Hematopoietic multipotent progenitor cell treated with erythropoietin and hydrocortisone succinate and interleukin-3 and kit ligand, for 6 days (in vitro differentiated cells): ENCODE results near the gene LGALS14.
"Not testable (repeated sequence)": the region's sequence is repeated elsewhere in the genome, so short reads cannot be mapped to it uniquely, and the experiment has no call there.

ENCODE experiments used
- DNase-seq: peaks from one replicate; pipeline ENCODE4 v3.0.0-alpha.2; 2015

Gene LGALS14

GRCh38 chr19:39698535-39698934 is 5.7 kb upstream of the LGALS14 start:
- DNase-seq = no peak

GRCh38 chr19:39701291-39701690 is 3.0 kb upstream of the LGALS14 start:
- DNase-seq = no peak

- DNase-seq = peak; percentile 14
Observed at GRCh38 chr19:39705578-39706188, 1.4 kb downstream of the LGALS14 start.

GRCh38 chr19:39708594-39708993 is 4.3 kb downstream of the LGALS14 start:
- DNase-seq = no peak

- no peak for DNase-seq
Observed at GRCh38 chr19:39709026-39709872, 5.0 kb downstream of the LGALS14 start.

- peak; percentile 15 for DNase-seq
Observed at GRCh38 chr19:39710333-39710890, 6.1 kb downstream of the LGALS14 start.

- DNase-seq = not testable (repeated sequence)
Observed at GRCh38 chr19:39720144-39720543, 15.9 kb downstream of the LGALS14 start.

- no peak for DNase-seq
Observed at GRCh38 chr19:39725995-39726394, 21.7 kb downstream of the LGALS14 start.

- DNase-seq = no peak
Observed at GRCh38 chr19:39727070-39727800, 23.0 kb downstream of the LGALS14 start.

- no peak for DNase-seq
Observed at GRCh38 chr19:39728040-39728439, 23.8 kb downstream of the LGALS14 start.

GRCh38 chr19:39729594-39729993 is 25.3 kb downstream of the LGALS14 start:
- DNase-seq = peak; percentile 30

GRCh38 chr19:39731685-39732084 is 27.4 kb downstream of the LGALS14 start:
- no peak for DNase-seq

- no peak for DNase-seq
Observed at GRCh38 chr19:39733841-39734240, 29.6 kb downstream of the LGALS14 start.

GRCh38 chr19:39735688-39736087 is 31.4 kb downstream of the LGALS14 start:
- no peak for DNase-seq

- no peak for DNase-seq
Observed at GRCh38 chr19:39736088-39736487, 31.8 kb downstream of the LGALS14 start.

GRCh38 chr19:39737351-39737750 is 33.1 kb downstream of the LGALS14 start:
- DNase-seq = no peak

- peak; percentile 63 for DNase-seq
Observed at GRCh38 chr19:39737891-39738290, 33.6 kb downstream of the LGALS14 start, which contains the start of gene CLC. CLC (minus strand) TSS chr19:39738029; CDS start chr19:39737952, 77 bp downstream.

- peak; percentile 52 for DNase-seq
Observed at GRCh38 chr19:39738814-39739213, 34.5 kb downstream of the LGALS14 start.

- no peak for DNase-seq
Observed at GRCh38 chr19:39740395-39740794, 36.1 kb downstream of the LGALS14 start.

- peak; percentile 63 for DNase-seq
Observed at GRCh38 chr19:39745643-39746042, 41.4 kb downstream of the LGALS14 start.

- no peak for DNase-seq
Observed at GRCh38 chr19:39746836-39747529, 42.7 kb downstream of the LGALS14 start.

GRCh38 chr19:39749981-39750380 is 45.7 kb downstream of the LGALS14 start:
- peak; percentile 69 for DNase-seq

GRCh38 chr19:39752390-39752789 is 48.1 kb downstream of the LGALS14 start:
- no peak for DNase-seq
